GM12878 (cell line): ENCODE data around the gene ADD1. TPM values are rescaled to one million over a fixed set of nuclear protein-coding genes. Genes with fewer than 3 reads are reported as not detected.

ENCODE experiments used
- DPF2 ChIP-seq: fragments of 450-650 bp; IDR thresholded peaks from 2 replicates; pipeline ENCODE4 v1.6.1; 2017; ENCODE audit warnings: mild to moderate bottlenecking
- EED ChIP-seq: sonication (generic); IDR thresholded peaks from 2 replicates; pipeline ENCODE4 v1.6.1; 2016; ENCODE audit warnings: antibody characterized with exemption, low read depth
- IKZF2 ChIP-seq, 2 experiments: fragments of 450-650 bp; IDR thresholded peaks; 2 replicates each; pipeline ENCODE4 v1.6.1; 2017; ENCODE audit warnings: mild to moderate bottlenecking in 2 of 2, moderate library complexity in 2 of 2
- IRF4 ChIP-seq: IDR thresholded peaks from 2 replicates; pipeline ENCODE4 v1.6.1; 2011; ENCODE audit warnings: low read depth, low read length
- MEF2A ChIP-seq: IDR thresholded peaks from 2 replicates; pipeline ENCODE4 v1.6.1; 2011; ENCODE audit warnings: low read depth, mild to moderate bottlenecking, low read length, moderate library complexity; ENCODE audit not compliant: insufficient read depth
- MEF2B ChIP-seq: fragments of 450-650 bp; IDR thresholded peaks from 2 replicates; pipeline ENCODE4 v1.6.1; 2018; ENCODE audit warnings: mild to moderate bottlenecking, moderate library complexity; ENCODE audit not compliant: partially characterized antibody, poor library complexity, severe bottlenecking
- NR2C2 ChIP-seq: IDR thresholded peaks from 2 replicates; pipeline ENCODE4 v1.6.1; 2011; ENCODE audit warnings: borderline replicate concordance, low read depth; ENCODE audit not compliant: control insufficient read depth, insufficient read length
- PAX8 ChIP-seq: fragments of 450-650 bp; IDR thresholded peaks from 2 replicates; pipeline ENCODE4 v1.6.1; 2017; ENCODE audit warnings: mild to moderate bottlenecking, moderate library complexity
- PML ChIP-seq: IDR thresholded peaks from 2 replicates; pipeline ENCODE4 v1.6.1; 2012; ENCODE audit warnings: low read length, inconsistent platforms
- RELA ChIP-seq: fragments of 450-650 bp; IDR thresholded peaks from 2 replicates; pipeline ENCODE4 v1.8.0; 2014; ENCODE audit warnings: borderline replicate concordance; ENCODE audit not compliant: partially characterized antibody
- SMC3 ChIP-seq: IDR thresholded peaks from 2 replicates; pipeline ENCODE4 v1.6.1; 2011; ENCODE audit warnings: low read length, improper control_type of control experiment, borderline replicate concordance
- SPI1 ChIP-seq: IDR thresholded peaks from 2 replicates; pipeline ENCODE4 v1.6.1; 2011; ENCODE audit warnings: low read depth, mild to moderate bottlenecking, low read length, moderate library complexity, borderline replicate concordance; ENCODE audit not compliant: insufficient read depth
- SUZ12 ChIP-seq: fragments of 200-600 bp; sonication (generic); IDR thresholded peaks from one replicate; pipeline ENCODE4 v1.6.1; 2018; ENCODE audit warnings: antibody characterized with exemption, mild to moderate bottlenecking; ENCODE audit not compliant: unreplicated experiment
- TBL1XR1 ChIP-seq: IDR thresholded peaks from 2 replicates; pipeline ENCODE4 v1.6.1; 2012; ENCODE audit warnings: low read depth, low read length, improper control_type of control experiment
- TCF7 ChIP-seq: IDR thresholded peaks from 2 replicates; pipeline ENCODE4 v1.6.1; 2014; ENCODE audit warnings: antibody characterized with exemption, borderline replicate concordance
- polyA plus RNA-seq, 11 experiments: library from polyadenylated mRNA; depleted of rRNA in 4 of 11; unstranded in 6 of 11; stranded (reverse) in 5 of 11; fragments of >200 nt; fragmentation: Nextera tagmentation in 4 of 11; fragmentation: Illumina TruSeq in 1 of 11; extraction: Ambion mirVana in 4 of 11; extraction: Trizol in 1 of 11; gene quantifications; 1 replicate in 1 of 11; 2 replicates in 10 of 11; pipeline versions ENCODE4 v1.2.1 to v1.2.3, GENCODE V29; 2011 to 2016; ENCODE audit warnings: inconsistent platforms in 2 of 11, missing spikeins in 2 of 11, low read depth in 1 of 11
- total RNA-seq, 4 experiments: library from RNA; depleted of rRNA in 3 of 4; stranded (reverse); fragments of >200 nt in 3 of 4; fragmentation: Illumina TruSeq in 1 of 4; extraction: Trizol in 1 of 4; gene quantifications; 2 replicates each; pipeline versions ENCODE4 v1.2.1 to v1.2.3, GENCODE V29; 2013 to 2021
- TF ChIP-seq, protein P1 (sequence below): IDR thresholded peaks from 2 replicates; pipeline ENCODE4 v1.6.1; 2011; ENCODE audit warnings: mild to moderate bottlenecking, low read depth, low read length, moderate library complexity; ENCODE audit not compliant: insufficient replicate concordance
- TF ChIP-seq, protein P2 (sequence below): fragments of 450-650 bp; IDR thresholded peaks from 2 replicates; pipeline ENCODE4 v1.6.1; 2017; ENCODE audit warnings: mild to moderate bottlenecking, moderate library complexity
- TF ChIP-seq, protein P3 (sequence below): IDR thresholded peaks from 2 replicates; pipeline ENCODE4 v1.6.1; 2012; ENCODE audit warnings: low read depth, low read length, improper control_type of control experiment

ADD1 gene
- total and polyA plus RNA-seq, 10 of the 15 experiments (the other 5 are each of a cell fraction or from before 2014, with no cell fraction given), result 21.6 to 182 (median 105) TPM

DNA sequence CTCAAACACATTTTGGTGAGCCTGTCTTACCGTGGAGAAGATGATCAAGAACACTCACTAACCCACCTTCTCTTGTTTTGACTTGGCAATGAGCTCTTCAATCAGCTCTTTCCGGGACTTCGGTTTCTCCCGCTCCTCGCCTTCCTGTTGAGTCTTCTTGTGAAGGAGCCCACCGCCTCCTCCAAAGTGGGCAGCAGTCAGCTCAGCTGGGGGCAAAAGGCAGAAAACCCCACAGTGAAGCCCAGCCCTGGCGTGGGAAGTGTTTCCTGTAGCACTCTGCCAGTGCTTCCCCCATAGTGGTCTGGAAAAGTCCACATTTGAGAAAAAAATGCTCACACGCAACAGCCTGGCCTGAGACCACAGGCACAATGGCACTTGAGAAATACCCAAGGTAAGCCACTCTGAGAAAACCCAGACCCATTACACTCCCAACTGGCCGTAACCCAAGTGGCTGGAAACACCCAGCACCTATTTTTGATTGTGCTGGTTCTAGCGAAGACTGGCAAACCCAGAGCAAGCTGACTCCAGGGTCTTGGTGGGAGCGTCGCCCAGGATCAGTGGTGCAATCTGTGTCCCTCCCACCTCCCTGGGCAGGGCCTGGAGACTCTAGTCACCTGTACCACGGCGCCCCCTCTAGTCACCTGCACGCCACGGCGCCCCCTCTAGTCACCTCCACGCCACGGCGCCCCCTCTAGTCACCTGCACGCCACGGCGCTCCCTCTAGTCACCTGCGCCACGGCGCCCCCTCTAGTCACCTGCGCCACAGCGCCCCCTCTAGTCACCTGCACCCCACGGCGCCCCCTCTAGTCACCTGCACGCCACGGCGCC lies 110.9 kb downstream of the ADD1 start (continued):
- TF ChIP-seq, protein P1, sequence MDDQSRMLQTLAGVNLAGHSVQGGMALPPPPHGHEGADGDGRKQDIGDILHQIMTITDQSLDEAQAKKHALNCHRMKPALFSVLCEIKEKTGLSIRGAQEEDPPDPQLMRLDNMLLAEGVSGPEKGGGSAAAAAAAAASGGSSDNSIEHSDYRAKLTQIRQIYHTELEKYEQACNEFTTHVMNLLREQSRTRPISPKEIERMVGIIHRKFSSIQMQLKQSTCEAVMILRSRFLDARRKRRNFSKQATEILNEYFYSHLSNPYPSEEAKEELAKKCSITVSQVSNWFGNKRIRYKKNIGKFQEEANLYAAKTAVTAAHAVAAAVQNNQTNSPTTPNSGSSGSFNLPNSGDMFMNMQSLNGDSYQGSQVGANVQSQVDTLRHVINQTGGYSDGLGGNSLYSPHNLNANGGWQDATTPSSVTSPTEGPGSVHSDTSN, result no peak
- peak; percentile 55 for TF ChIP-seq TBL1XR1
- TF ChIP-seq EED, result peak; percentile 96
- no peak; the same call in 1 of the 2 replicates for TF ChIP-seq SMC3
- no peak for TF ChIP-seq NR2C2
- TF ChIP-seq, protein P2, sequence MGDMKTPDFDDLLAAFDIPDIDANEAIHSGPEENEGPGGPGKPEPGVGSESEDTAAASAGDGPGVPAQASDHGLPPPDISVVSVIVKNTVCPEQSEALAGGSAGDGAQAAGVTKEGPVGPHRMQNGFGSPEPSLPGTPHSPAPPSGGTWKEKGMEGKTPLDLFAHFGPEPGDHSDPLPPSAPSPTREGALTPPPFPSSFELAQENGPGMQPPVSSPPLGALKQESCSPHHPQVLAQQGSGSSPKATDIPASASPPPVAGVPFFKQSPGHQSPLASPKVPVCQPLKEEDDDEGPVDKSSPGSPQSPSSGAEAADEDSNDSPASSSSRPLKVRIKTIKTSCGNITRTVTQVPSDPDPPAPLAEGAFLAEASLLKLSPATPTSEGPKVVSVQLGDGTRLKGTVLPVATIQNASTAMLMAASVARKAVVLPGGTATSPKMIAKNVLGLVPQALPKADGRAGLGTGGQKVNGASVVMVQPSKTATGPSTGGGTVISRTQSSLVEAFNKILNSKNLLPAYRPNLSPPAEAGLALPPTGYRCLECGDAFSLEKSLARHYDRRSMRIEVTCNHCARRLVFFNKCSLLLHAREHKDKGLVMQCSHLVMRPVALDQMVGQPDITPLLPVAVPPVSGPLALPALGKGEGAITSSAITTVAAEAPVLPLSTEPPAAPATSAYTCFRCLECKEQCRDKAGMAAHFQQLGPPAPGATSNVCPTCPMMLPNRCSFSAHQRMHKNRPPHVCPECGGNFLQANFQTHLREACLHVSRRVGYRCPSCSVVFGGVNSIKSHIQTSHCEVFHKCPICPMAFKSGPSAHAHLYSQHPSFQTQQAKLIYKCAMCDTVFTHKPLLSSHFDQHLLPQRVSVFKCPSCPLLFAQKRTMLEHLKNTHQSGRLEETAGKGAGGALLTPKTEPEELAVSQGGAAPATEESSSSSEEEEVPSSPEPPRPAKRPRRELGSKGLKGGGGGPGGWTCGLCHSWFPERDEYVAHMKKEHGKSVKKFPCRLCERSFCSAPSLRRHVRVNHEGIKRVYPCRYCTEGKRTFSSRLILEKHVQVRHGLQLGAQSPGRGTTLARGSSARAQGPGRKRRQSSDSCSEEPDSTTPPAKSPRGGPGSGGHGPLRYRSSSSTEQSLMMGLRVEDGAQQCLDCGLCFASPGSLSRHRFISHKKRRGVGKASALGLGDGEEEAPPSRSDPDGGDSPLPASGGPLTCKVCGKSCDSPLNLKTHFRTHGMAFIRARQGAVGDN, result no peak
- 0 out of 2 replicates have a peak, but pooled peaks have one; percentile 78 for TF ChIP-seq PML
- TF ChIP-seq, protein P3, sequence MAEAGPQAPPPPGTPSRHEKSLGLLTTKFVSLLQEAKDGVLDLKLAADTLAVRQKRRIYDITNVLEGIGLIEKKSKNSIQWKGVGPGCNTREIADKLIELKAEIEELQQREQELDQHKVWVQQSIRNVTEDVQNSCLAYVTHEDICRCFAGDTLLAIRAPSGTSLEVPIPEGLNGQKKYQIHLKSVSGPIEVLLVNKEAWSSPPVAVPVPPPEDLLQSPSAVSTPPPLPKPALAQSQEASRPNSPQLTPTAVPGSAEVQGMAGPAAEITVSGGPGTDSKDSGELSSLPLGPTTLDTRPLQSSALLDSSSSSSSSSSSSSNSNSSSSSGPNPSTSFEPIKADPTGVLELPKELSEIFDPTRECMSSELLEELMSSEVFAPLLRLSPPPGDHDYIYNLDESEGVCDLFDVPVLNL, result no peak
- TF ChIP-seq TCF7, result peak; percentile 34; the same call in 1 of the 2 replicates
- TF ChIP-seq PAX8, result no peak
- no peak for TF ChIP-seq SPI1
- peak; percentile 68 for TF ChIP-seq RELA
- TF ChIP-seq IRF4, result peak; percentile 92
- TF ChIP-seq MEF2B, result peak; percentile 68
- peak; percentile 87 for TF ChIP-seq IKZF2 (IDR thresholded peaks at IDR 0.05)
- peak; percentile 68; the same call in 1 of the 2 replicates for TF ChIP-seq MEF2A
- peak; percentile 87 for TF ChIP-seq DPF2
- TF ChIP-seq SUZ12, result no peak
